Stimulated activated CD4-positive, alpha-beta T cell treated with anti-CD3 and anti-CD28 coated beads, Interleukin-2, amount 100 ng/mL, for 4 hours (primary cell): ENCODE data around the gene RNPEP.
A peak's percentile ranks its signal among the peaks of the same experiment; 100 is the strongest.
"Not testable (repeated sequence)": the region's sequence is repeated elsewhere in the genome, so short reads cannot be mapped to it uniquely, and the experiment has no call there.

Experiments used
- DNase-seq: peaks from one replicate; pipeline ENCODE4 v3.0.0-alpha.2; 2020; ENCODE audit warnings: low read depth

Gene RNPEP

DNA sequence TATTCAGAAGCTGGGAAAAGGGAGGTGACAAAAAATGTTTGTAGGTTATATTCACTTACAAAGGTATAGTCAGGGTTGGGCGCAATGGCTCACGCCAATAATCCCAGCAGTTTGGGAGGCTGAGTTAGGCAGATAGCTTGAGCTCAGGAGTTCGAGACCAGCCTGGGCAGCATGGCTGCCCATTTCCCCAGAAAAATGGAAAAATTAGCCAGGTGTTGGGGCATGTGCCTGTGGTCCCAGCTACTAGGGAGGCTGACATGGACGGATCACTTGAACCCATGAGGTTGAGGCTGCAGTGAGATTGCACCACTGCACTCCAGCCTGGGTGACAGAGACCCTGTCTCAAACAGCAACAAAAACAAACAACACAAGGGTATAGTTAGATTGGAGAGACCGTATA lies 24.1 kb upstream of the RNPEP start:
- DNase-seq = no peak

GRCh38 chr1:201962382-201962781 lies 20.1 kb upstream of the RNPEP start:
- not testable (repeated sequence) for DNase-seq

DNA sequence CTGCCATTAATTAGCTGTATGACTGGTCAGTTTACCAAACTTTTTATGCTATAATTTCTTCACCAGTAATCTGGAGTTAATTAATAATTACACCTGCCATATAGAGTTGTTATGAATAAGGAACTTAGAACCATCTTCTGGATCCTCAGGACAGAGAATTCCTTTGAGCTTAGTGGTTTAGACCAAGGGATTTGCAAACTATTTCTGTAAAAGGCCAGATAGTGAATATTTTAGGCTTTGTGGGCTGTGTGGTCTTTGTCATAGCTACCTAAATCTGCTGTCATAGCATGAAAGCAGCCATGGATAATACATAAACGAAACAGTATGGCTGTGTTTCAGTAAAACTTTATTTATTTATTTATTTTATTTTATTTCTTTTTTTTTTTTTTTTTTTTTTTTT lies 18.2 kb upstream of the RNPEP start:
- no peak for DNase-seq

DNA sequence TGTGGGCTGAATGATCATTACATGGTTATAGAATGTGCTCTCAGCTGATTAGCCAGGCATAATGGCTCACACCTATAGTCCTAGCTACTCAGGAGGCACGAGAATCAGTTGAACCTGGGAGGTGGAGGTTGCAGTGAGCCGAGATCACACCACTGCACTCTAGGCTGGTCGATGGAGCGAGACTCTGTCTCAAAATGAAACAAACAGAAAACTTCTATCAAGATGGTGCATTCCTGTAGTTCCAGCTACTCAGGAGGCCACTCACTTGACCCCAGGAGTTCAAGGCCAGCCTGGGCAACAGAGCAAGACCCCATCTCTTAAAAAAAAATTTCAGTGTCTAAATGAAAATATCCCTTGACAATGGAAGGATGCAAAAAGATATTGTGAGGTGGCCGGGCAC lies 16.3 kb upstream of the RNPEP start:
- DNase-seq = no peak

DNA sequence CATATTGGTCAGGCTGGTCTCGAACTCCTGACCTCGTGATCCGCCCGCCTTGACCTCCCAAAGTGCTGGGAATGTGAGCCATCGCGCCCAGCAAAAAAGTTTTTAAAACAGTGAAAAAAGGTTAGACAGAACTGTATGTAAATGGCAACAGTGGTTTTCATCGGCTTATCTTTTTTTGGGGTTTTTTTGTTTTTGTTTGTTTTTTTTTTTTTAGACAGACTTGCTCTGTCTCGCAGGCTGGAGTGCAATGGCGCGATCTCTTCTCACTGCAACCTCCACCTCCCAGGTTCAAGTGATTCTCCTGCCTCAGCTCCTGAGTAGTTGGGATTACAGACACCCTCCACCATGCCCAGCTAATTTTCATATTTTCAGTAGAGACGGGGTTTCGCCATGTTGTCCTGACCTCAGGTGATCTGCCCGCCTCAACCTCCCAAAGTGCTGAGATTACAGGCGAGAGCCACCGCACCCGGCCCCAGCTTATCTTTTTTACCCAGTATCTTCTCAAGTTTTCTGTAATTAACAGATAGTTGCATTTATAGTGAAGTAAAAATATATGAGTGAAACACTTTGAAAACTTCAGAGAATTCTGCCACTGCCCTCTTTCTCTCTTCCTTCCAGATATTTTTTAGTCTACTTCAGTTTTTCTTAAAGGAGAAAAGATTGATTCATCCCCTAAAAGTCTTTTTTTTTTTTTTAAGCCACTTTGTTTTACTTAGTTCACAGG lies 14.1 kb upstream of the RNPEP start:
- no peak for DNase-seq

GRCh38 chr1:201970334-201971159 lies 11.9 kb upstream of the RNPEP start:
- no peak for DNase-seq

- DNase-seq = peak; percentile 42
These were observed 296 bp upstream of the RNPEP start for GRCh38 chr1:201982082-201982622.

DNA sequence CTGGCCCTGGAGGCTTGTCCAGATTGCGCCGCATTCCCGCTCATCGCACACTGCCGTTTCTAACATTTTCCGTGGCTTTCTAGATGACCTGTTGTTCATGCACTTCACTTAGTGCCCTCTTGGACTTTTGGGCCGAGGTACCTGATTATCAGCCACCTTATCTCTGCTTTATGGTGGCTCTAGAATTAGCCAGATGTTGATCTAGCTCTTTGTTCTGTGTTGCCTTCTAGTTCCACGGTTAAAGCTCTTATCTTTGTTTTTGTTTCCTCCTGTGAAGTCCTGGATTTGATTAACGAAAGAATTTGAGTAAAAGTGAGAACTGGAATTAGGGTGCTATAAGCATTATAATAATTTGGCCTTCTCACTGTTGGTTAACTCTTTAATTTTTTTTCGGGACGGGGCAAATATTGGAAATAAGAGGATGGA lies 945 bp downstream of the RNPEP start:
- DNase-seq = no peak

- no peak for DNase-seq
These were observed 2.0 kb downstream of the RNPEP start for GRCh38 chr1:201984446-201984845.

- DNase-seq = no peak
These were observed 2.9 kb downstream of the RNPEP start for GRCh38 chr1:201985355-201985754.

DNA sequence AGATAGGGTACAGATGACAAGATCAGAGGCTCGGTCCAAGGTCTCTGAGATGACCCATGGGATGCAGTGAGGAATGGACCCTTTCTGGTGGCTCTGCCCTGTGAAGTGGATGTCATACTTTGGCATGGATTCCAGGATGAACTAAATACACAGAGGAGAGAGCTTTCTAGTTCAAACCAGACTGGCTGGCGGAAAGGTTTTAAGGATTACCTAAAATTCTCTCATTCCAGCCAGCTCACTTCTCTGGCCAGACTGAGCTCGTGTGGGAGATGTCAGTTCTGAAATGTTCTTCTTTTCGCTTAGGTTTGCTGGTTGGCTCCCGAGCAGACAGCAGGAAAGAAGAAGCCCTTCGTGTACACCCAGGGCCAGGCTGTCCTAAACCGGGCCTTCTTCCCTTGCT lies 6.2 kb downstream of the RNPEP start:
- DNase-seq = no peak

DNA sequence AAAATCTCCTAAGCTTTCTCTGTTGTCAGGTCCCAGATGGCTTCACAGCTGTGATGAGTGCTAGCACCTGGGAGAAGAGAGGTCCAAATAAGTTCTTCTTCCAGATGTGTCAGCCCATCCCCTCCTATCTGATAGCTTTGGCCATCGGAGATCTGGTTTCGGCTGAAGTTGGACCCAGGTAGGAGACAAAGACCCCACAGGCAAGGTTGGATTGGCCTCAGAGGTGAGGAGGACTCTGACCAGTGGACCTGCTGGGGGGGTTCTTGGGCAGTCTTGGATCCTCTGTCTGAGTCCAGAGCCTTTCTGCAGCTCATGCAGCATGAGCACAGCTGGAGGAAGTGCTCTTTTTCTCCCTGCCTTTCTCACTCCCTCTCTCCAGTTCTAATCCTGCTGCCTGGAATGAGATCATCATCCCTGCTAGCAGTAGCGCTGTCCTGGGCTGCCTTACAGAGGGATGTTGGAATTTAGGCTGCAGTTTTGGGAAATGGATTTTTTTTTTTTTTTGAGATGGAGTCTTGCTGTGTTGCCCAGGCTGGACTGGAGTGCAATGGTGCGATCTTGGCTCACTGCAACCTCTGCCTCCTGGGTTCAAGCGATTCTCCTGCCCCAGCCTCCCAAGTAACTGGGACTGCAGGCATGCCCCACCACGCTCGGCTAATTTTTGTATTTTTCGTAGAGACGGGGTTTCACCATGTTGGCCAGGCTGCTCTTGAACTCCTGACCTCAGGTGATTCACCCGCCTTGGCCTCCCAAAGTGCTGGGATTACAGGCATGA lies 7.1 kb downstream of the RNPEP start:
- no peak for DNase-seq

GRCh38 chr1:201990427-201990826 lies 8.0 kb downstream of the RNPEP start:
- no peak for DNase-seq

DNA sequence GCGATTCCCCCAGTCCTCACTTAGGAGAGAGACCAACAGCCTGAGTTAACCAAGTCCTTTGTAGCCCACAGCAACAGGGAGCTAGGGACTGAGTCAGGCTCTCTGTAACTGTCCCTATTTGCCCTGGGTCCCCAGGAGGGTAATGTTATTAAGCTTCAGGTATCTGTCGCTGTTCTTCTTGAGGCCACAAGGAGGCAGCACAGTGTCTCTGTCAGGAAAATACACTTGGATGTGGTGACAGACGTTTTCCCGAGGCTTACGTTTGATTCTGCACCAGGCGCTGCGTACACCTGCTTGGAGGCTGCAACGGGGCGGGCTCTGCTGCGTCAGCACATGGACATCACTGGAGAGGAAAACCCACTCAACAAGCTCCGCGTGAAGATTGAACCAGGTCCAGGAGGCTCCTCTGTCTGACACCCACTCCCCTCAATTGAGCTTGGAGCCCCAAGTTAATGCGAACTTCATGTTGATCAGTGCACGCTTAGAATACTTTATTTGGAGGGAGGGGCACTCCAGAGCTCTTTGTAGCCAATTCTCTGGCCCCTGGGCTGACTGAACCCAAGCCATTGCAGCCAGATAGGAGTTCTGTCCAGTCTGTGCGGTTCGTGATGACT lies 17.3 kb downstream of the RNPEP start:
- no peak for DNase-seq

DNA sequence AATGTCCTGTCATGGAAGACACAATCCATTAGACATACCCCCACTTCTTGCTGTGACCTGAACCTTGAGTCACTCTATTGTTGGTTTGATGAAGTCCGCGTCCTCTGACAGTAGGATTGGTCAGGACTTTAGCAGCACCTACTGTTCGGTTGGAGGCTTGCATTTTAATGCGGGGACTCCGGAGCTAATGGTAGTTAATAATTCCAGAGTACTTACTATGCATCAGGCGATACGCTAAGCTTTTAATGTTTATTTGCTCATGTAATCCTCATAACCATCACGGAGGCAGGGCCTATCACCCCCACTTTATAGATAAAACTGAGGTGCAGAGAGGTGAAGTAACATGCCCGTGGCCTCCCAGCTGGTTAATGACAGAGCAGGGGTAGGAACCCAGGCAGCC lies 20.1 kb downstream of the RNPEP start:
- no peak for DNase-seq

DNA sequence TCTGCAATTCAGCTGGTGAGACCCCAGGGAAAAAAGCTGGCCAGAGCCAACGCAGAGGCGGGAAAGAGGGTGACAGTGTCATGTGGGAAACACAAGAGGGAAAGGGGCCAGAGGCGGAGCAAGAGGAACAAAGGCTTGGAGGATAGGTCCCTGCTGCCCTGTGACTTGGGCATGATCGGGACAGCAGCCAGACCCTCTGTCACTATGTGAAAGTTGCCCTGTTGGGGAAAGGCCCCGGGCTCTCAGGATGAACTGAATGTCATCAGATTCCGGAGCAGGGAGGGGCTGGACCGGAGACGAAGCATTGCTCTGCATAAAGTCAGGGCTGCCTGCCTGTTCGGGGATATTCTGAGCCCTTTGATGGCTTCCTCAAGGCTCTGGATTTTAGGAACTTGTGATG lies 22.3 kb downstream of the RNPEP start:
- DNase-seq = no peak

GRCh38 chr1:202005958-202006357 lies 23.5 kb downstream of the RNPEP start:
- DNase-seq = no peak

DNA sequence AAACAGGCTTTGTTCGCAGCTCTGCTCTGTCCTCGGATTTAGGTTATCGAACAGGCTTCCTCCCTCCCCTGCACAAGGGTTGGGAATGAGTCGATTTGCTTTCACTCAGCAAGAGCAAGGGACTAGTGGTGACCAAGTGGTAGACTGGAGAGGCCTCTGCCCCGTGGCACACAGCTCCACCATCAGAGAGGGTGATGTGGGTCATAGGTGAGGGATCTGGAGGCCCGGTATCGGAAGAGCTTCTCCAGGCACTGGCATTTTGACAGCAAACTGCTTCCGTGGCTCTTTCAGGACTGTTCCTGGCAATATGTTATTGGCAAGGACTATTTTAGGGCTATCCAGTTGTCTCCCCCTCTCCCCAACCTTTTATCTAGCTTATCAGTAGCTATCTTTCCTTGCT lies 24.9 kb downstream of the RNPEP start:
- DNase-seq = no peak

- no peak for DNase-seq
These were observed 25.5 kb downstream of the RNPEP start for GRCh38 chr1:202007805-202008489.

GRCh38 chr1:202009326-202010179 lies 27.1 kb downstream of the RNPEP start:
- DNase-seq = peak; percentile 43
